OCI-LY3 (cell line): ENCODE data around the gene IL3RA.

ENCODE experiments used
- EZH2phosphoT487 ChIP-seq: fragments of 200-600 bp; shearing (Covaris generic); IDR thresholded peaks from 2 replicates; pipeline ENCODE4 v1.6.1; 2018; ENCODE audit warnings: antibody characterized with exemption, mixed run types, low read depth
- TF ChIP-seq, protein P1 (sequence below): fragments of 200-600, 300-600 bp; sonication (generic); IDR thresholded peaks from 2 replicates; pipeline ENCODE4 v1.5.1; 2014; ENCODE audit warnings: antibody characterized with exemption, low read length, low read depth

DNA sequence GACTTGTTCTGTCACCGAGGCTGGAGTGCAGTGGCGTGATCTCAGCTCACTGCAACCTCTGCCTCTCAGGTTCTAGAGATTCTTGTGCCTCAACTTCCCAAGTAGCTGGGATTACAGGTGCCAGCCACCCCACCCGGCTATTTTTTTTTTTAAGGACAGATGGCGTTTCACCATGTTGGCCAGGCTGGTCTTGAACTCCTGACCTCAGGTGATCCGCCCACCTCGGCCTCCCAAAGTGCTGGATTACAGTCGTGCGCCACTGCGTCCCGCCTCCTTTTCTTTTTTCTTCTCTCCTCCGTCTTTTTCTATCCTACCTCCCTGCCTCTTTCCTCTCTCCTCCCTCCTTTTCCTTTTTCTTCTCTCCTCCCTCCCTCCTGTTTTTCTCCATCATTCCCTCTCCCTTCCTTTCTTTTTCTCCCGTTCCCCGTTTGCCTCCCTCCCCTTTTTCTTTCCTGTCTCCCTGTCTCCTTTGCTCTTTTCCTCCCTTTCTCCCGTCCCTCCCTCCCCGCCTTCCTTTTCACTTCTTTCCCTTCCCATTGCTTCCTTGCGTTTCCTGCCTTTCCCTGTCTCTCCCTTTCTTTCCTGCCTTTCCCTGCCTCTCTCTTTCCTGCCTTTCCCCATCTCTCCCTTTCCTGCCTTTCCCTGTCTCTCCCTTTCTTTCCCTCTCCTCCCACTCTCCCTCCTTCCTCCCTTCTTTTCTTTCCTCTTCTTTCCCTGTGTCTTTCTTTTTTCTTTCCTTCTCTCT, 57.5 kb downstream of the IL3RA start:
- TF ChIP-seq, protein P1, sequence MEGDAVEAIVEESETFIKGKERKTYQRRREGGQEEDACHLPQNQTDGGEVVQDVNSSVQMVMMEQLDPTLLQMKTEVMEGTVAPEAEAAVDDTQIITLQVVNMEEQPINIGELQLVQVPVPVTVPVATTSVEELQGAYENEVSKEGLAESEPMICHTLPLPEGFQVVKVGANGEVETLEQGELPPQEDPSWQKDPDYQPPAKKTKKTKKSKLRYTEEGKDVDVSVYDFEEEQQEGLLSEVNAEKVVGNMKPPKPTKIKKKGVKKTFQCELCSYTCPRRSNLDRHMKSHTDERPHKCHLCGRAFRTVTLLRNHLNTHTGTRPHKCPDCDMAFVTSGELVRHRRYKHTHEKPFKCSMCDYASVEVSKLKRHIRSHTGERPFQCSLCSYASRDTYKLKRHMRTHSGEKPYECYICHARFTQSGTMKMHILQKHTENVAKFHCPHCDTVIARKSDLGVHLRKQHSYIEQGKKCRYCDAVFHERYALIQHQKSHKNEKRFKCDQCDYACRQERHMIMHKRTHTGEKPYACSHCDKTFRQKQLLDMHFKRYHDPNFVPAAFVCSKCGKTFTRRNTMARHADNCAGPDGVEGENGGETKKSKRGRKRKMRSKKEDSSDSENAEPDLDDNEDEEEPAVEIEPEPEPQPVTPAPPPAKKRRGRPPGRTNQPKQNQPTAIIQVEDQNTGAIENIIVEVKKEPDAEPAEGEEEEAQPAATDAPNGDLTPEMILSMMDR: no peak
- TF ChIP-seq EZH2phosphoT487: no peak
